Measurements from ENCODE around the gene SYT7.
A peak's percentile ranks its signal among the peaks of the same experiment; 100 is the strongest.

SYT7 gene

DNA sequence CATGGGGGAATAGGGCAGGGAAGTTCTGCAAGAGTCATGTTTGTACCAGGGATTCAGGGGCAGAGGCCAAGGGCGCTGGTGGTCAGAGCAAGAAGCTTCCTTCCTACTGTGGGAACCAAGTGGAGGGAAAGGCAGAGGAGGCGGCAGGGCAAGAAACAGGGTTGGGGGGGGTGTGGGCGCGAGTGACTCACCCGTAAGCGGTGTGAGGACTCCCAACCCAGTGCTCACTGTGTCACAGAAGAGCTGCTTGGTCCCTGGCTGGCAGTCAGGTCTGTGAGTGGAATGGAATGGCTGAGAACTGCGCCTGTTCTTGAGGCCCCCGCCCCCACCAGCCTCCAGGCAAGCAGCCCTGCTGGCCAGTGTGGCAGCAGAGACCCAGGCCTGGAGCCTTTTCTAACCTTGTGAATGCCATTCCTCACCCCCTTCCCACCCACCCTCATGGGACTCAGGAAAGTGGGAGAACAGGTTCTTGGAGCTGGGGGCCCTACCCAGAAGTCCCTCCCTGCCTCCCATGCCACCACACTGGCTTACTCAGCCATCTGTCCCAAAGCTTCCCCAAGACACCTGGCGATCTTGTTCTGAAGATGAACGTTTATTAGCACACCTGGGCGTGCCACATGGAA, 67.6 kb downstream of the SYT7 start:
- DNase-seq, result no peak

DNA sequence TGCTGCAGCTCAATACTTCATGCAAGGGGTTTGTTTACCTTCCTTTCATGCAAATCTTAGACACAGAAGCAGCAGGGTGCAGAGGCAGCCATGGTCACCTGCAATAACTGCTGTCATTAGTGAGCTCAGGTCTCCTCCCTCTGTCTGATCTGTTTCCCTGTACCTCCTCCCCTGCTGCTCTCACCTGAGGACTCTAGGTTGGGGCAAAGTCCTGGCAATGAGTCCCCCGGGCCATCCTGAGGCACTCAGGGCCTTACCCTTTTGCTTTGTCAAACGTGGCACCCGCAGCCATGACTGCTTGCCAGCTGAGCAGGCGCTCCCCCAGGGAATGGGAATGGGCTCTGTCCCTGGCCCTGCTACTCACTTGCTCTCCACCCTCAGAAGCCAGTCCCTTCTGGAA, 68.4 kb downstream of the SYT7 start:
- no peak for DNase-seq

DNA sequence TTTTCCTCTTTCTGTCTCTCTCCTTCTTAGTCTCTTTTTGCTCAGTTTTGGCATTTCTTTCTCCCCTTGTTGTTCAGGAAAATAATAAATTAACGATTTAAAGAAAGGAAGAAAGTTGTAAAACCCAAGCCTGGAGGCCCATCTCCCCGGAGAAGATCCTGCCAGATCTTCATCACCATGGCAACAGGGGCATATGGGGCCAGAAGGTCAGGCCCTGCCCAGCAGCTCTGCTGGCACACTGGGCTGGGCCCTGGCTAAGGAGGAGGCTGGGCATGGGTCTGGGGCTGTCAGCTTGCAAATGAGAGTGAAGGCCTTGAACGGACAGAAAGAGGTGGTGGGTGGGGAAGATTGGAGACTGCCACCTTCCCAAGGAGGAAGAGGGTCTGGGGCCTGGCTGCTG, 69.5 kb downstream of the SYT7 start:
- DNase-seq, result no peak

- DNase-seq, result no peak
Measured at GRCh38 chr11:61510974-61511373, 69.9 kb downstream of the SYT7 start.

GRCh38 chr11:61510166-61510919, 70.5 kb downstream of the SYT7 start:
- no peak for DNase-seq

DNA sequence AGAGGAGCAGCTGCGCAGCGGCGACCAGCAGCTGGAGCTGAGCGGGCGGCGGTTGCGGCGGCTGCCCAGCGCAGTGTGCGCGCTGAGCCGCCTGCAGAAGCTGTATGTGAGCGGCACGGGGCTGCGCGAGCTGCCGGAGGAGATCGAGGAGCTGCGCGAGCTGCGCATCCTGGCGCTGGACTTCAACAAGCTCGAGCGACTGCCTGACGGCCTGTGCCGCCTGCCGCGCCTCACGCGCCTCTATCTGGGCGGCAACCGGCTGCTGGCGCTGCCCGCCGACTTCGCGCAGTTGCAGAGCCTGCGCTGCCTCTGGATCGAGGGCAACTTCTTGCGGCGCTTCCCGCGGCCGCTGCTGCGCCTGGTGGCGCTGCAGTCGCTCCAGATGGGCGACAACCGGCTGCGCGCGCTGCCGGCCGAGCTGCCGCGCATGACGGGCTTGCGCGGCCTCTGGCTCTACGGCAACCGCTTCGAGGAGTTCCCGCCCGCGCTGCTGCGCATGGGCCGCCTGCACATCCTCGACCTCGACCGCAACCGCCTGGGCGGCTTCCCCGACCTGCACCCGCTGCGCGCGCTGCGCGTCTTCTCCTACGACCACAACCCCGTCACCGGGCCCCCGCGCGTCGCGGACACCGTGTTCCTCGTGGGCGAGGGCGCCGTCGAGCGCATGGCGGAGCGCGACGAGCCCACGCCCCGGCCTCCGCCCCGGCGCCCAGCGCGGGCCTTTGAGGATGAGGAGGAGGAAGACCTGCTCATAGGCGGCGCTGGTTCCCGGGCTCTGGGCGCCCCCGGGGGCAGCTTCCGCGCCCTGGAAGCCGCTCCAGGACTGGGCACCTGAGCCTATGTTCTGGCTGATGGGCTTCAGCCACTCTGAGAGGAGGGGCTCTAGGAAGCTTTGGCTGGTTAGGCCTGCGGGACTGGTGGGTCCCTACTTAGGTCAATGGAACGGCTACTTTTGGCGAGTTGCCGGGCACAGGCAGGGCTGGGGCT, 71.5 kb downstream of the SYT7 start:
- DNase-seq, result peak in 4 of 5 experiments; percentile 9 to 92 (median 45)

- peak in 1 of 5 experiments; percentile 62 for DNase-seq
Measured at GRCh38 chr11:61507962-61508861, 72.7 kb downstream of the SYT7 start, which contains the start of gene LRRC10B. Gene LRRC10B (plus strand): TSS chr11:61508749. CDS start chr11:61508999, 250 bp downstream.

DNA sequence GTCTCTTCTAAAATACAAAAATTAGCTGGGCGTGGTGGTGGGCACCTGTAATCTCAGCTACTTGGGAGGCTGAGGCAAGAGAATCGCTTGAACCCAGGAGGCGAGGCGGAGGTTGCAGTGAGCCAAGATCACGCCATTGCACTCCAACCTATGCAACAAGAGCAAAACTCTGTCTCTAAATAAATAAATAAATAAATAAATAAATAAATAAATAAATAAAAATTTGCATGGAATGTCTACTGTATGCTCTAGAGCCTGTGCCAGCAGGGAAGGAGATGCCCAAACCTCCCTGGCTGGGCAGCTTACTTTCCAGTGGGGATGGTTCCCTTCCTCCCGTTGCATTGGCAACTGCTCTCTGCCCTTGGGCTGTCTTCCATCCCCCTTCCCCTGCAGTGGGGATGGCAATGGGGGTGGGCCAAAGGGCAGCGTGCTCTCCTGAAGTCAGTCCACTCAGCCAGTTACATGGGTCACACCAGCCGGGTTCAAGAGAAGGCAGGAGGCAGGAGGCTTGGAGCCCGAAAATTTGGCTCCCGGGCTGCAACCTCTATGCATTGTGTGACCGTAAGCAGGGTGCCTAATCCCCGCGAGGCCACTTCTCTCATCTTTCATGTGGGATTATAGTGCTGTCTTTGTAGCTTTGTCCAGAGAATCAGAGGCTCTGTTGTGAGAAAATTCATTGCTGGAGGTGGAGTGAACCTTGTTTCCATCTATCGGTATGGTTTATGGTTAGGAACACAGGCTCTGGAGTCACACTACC, 73.7 kb downstream of the SYT7 start:
- no peak for DNase-seq

- DNase-seq, result no peak
Measured at GRCh38 chr11:61505640-61506155, 75.2 kb downstream of the SYT7 start.

GRCh38 chr11:61505106-61505505, 75.8 kb downstream of the SYT7 start:
- no peak for DNase-seq

GRCh38 chr11:61503135-61503770, 77.6 kb downstream of the SYT7 start:
- peak in 1 of 5 experiments; percentile 78 for DNase-seq

DNA sequence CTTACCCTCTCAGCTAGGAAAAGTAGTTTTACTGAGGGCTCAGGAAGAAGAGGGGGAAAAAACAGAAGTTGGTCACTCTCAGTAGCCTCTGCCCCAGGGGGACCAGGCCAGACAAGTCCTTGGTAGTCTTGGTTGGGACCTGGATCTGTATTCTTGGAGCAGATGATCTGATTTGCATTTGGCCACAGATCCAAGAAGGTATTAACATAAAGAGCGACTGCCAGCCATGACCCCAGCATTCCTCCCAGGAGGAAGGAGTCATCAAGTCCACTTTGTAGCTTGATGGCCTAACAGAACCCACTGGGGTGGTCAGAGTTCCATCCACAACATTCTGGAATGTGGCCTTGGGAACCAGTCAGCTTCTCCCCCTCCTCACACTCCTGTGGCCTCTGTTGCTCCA, 78.4 kb downstream of the SYT7 start:
- DNase-seq, result no peak

GRCh38 chr11:61499816-61500491, 80.9 kb downstream of the SYT7 start:
- no peak for DNase-seq

DNA sequence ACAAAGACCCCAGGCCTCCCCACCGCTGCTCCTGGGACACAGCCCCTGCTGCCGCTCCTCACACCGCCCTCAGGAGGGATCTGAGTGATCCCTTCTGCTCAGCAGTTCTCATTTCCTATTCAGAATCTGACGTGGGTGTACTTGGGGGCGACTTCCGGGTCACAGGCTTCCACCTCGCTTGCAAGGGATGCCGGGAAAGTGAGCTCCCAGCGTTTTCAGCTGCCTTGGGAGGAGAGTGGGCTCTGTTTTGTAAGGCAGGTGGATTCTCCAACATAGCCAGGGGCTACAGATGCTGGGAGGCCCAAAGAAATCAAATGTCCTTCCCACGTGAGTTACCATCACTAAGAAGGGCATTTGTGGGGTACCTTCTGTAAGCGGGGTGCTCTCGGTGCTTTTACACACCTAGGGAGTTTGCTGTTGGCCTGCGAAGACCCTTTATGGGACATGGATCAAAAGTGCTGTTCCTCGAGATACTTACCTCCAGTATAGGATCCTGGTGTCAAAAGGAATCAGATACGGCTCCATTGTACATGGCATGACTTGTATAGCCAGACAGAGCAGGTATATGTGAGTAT, 82.0 kb downstream of the SYT7 start:
- no peak for DNase-seq

DNA sequence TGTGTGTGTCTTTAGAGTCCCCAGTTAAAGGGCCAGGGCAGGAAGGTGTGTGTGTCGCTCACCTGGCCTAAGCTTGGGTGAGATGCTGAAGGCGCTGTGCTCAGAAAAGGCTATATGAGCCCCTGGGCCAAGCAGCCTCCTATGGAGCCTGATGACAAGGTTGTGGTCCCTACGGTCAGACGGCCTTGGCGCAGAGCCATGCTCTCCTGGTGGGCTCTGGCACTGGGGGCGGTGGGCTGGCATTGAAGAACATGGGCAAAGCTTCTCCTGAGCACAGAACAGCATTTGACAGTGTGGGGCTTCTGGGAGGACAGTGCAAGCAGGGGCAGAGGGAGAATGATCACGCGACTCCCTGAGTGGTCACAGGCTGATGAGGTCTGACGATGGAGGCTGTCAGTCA, 83.0 kb downstream of the SYT7 start:
- DNase-seq, result no peak

DNA sequence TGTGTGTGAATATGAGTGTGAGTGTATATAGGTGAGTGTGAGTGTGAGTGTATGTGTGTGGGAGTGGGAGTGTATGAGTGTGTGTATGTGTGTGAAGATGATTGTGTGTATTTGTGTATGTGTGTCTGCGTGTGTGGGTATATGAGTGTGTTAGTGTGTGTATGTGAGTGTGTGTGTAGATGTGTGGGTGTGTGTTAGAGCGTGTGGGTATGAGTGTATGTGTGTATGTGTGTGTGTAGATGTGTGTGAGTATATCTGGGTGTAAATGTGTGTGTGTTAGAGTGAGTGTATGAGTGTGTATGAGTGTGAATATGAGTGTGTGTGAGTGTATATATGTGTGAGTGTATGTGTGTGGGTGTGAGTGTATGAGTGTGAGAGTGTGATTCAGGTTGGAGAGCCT, 83.4 kb downstream of the SYT7 start:
- DNase-seq, result no peak

- DNase-seq, result no peak
Measured at GRCh38 chr11:61496602-61497400, 84.1 kb downstream of the SYT7 start.

- DNase-seq, result no peak
Measured at GRCh38 chr11:61495801-61496601, 84.9 kb downstream of the SYT7 start.

Measured in T-helper 2 cell (primary cell).